Effector CD8-positive, alpha-beta T cell (primary cell): ENCODE data around the gene TMEM200B.
"Not testable (repeated sequence)": the region's sequence is repeated elsewhere in the genome, so short reads cannot be mapped to it uniquely, and the experiment has no call there.

Experiments used
- DNase-seq: peaks from one replicate; lab custom pipeline; 2025; lab: John Stamatoyannopoulos, UW

The TMEM200B gene

DNA sequence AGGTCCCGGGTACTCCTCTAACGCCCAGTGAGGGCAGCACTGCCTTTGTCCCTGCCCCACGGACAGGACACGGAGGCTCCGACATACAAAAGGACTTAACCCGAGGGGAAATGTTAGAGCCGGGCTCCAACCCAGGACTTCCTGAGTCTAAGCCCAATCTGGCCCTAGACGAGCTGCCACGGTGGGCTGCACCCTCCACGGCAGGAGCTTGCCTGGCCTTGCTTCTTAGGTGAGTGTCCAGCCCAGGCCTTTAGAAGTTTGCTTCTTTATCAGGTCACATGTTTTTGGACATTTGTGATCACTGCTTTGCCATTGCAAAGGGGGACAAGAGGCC, 11.0 kb upstream of the TMEM200B start:
- no peak for DNase-seq

DNA sequence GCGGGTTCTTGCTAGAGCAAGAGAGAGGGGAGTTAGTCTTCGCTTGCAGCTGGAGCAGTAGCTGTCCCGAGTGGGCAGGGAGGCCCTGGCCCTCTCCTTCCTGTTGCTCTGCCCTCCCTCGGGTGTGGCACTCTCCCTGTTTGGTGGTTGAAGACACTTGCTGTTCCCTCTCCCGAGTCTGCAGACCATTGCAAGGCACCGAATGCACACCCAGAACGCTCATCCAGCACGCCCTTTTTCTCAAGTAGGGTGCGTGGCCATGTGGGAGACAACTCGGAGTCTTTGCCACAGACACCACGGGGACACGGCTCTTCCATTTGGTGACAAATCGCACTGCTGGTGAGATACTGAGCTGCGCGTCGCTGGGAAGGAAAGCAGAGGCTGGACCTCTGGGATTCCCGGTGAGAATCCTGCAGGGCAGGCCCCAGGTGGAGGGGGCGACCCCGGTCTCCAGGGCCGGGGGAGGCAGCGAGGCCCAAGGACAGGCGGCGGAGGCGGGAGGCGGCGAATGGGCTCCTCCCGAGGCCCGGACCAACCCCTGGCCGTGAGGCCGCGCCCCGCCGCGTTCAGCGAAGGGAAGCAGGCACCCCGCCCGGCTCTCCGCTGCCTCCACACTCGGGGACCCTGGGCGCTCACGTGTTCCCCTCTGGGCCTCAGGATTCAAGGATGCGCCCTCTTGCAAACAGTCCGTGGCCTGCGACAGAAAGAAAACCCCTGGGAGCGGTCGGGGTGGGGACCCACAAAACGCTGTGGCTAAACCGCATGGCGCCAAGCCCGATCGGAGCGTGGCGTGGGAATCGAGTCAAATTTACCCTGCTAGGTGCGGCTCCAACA, 10.4 kb upstream of the TMEM200B start:
- DNase-seq: no peak

DNA sequence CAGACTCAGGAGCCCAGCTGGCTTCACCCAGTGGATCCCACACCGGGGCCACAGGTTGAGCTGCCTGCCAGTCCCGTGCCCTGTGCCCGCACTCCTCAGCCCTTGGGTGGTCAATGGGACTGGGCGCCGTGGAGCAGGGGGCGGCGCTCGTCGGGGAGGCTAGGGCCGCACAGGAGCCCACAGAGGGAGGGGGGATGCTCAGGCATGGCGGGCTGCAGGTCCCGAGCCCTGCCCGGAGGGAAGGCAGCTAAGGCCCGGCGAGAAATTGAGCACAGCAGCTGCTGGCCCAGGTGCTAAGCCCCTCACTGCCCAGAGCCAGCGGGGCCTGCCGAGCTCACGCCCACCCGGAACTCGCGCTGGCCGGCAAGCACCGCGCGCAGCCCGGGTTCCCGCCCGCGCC, 7.4 kb upstream of the TMEM200B start:
- DNase-seq: not testable (repeated sequence)

DNA sequence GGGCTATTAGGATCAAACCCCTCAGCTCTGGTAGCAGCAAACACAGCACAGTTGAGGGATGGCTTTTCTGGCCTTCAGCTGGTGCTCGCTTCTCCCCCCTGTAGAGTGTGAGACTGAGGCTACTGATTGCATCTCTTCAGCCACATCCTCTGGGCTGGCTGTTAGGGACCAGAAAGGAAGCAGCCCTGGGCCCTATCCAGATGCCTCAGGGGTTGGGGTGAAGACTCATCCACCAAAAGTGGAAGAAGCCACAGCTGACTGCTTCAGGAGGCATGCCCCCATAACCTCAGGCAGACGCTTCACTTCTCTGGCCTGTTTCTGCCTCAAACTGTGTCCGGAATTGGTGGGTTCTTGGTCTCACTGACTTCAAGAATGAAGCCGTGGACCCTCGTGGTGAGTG, 6.2 kb upstream of the TMEM200B start:
- no peak for DNase-seq

DNA sequence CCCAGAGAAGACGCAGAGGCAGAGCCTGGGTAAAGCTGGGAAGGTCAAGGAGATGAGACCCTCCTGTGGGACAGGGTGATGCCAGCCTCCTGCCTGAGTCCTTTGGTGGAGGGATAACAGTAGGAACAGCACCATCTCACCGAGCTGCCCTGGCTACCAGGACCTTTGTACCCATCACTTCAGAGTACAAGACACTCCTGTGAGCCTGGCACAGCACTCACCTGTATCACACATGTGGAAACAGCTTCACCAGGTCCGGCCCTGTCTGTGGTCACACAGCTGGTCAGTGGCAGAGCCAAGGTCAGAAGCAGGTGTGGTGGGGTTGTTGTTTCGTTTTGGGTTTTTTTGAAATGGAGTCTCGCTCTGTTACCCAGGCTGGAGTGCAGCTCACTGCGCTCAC, 5.0 kb upstream of the TMEM200B start:
- DNase-seq: no peak

DNA sequence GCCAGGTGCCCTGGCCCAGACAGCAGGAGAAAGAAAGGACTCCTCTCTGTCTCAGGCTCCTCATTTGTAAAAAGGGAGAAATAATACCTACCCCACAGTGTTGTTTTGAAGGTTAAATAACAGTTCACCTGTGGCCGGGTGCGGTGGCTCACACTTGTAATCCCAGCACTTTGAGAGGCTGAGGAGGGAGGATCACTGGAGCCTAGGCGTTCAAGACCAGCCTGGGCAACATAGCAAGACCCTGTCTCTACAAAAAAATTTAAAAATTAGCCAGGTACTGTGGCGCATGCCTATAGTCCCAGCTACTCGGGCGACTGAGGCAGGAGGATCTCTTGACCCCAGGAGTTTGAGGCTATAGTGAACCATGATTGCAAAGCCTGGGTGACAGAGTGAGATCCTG, 2.5 kb upstream of the TMEM200B start:
- no peak for DNase-seq

DNA sequence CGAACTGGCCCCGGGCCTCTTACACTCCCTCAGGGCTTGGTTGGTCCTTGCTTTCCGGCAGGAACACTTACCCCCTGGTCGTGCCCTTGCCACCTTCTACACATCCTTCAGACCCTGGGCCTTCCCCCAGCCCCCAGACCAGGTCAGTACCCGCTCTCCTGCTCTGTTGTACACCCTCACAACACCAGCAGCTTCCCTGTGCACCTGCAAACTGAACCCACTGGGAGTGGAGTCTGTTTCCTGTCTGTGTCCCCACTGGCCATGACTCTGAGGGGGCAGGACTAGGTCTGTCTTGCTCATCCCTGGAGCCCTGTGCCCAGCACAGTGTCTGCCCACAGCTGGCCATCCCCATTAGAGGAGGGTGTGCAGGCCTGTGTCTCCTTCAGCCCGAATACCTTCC, 2.1 kb upstream of the TMEM200B start:
- DNase-seq: no peak

DNA sequence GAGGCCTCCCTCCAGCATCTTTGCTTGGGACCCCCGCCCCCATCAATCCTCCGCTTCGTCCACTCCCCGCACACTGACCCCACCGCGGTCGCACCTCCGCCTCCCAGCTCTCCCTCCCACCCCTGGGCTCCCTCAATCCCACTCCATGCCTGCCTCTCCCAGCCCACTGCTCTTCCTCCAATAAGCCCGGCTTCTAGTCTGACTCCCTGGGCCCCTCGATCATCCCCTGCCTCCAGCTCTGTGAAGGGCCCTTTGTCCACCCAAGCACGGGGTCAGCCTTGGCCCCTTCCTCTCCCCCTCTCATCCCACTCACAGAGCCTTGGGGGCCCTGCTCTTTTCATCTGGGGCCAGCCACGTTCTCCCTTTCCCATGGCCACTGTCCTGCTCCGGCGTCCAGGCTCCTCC, 1.5 kb upstream of the TMEM200B start:
- DNase-seq: no peak

DNA sequence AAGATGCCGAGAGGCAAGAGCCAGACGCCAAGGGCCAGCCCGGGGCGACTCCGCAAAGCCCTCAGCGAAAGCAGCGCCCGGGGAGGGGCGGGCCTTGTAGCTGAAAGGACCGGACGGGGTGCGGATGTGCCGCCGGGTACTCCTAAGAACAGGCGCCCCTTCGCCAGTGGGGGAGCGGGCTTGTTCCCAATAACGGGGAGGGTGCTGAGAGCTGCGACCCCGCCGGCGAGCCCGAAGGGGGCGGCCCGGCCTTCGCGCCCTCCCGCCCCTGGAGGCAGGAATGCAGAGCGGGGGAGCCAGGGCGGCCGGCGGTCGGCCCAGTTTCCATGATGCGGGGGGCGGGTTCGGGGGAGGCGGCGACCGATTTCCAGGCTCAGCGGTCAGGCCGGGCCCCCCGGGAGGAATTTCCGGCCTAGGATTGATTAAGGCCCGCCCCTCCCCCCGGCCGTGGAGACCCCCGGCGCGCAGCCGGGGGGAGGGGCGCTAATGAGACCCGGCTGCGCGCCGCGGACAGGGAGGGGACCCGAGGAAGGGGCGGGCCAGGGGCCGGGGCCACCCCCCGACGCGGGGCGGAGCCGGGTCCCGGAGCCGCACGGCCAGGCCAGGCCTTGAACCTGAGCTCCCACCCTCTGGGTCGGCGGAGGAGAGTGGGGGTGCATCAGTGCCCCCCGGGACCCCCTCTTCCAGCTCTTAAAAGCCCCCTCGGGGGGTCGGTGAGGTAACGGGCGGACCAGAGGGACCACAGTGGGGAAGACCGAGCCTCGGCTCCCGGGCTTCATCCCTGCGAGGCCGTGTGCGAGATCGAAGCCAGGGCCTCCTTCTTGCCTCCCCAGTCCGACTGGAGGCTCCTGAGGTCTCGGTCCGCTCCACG, 898 bp upstream of the TMEM200B start:
- DNase-seq: peak; percentile 29

DNA sequence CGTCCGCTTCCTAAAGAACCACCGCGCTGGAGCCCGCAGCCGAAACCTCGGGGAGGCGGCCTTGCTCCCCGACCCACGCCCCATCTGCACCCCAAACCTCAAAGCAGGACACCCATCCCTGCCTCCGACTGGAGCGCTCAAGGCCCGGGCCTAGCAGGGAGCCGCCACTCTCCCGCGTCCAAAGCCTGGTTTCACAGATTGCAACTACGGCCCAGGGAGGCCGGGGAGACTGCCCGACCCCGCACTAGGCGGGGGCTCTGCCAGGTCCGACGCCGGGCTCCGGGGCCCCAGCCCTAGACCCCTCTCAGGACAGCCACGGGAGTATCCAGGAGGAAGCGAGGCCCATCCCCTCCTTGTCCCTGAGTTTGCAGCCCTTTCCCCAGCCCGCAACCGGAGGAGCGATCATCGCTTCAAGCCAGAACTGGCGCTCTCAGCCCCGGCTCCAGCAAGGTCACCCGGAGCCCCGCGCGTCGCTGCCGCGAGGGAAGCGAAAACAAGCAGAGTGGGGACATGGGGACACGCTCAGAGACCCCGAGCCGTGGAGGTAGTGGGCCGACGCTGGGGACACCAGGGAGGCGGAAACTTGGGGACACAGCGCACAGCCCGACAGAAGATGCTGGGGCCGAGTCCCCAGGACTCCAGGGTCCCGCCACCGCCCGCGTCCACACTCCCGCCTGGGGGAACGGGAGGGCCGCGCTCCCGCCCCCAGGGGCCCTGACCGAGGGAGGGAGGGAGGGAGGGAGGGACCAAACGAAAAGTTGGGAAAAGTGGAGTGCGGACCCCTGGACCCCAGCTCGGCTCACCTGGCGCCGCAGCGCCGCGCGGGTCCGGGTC, 433 bp downstream of the TMEM200B start:
- DNase-seq: no peak

DNA sequence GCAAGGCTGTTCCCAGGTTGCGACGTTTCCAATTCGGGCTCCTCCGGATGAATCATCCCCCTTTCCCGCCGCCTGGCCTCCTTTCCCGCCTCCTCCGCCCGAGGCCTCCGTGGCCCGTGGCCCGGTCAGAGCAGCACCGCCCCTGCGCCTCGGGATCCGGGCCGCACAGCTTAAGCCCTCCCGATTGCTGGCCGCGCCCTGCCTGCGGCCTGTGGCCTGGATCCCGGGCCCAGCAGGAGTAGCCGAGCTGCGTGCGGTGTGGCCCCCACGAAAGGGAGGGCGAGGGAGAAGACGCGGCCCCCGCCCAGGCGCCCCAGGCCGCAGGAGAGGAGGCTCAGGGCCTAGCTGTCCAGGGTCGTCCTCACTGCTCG, 1.0 kb downstream of the TMEM200B start:
- DNase-seq: no peak

DNA sequence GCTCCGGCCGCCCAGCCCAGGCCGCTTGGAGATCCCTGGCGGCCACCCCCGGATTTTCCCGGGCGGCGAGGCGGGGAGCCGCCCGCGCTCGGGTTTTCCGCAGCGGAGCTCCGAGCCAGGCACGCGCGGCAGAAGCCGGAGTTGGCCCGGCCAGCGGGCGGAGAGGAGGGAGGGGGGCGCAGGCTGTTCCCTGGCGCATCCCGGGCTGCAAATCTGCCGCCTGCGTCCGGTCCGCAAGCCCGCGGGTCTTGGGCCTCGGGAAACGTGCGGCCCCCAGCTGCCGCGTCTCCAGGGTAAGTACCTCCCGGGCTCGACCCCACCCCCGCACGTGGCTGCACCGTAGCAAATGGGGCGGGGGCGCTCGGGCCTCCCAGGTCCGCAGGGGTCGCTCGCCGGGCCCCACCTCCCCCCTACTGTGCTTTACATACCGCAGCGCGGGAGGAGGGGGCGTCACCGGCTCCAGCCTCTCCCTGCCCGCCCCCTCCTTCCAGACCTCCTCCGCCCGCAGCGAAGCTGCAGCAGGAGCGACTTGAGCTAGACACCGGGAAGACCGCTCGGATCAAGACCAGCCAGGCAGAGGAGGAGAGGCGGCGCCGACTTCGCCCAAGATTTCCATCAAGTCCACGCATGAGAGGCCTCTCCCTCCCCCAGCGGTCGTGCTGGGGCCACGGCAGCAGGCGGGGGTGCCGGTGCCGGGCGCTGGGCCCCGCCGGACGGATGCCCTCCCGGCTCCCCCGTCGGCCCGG, 1.6 kb downstream of the TMEM200B start:
- DNase-seq: no peak

DNA sequence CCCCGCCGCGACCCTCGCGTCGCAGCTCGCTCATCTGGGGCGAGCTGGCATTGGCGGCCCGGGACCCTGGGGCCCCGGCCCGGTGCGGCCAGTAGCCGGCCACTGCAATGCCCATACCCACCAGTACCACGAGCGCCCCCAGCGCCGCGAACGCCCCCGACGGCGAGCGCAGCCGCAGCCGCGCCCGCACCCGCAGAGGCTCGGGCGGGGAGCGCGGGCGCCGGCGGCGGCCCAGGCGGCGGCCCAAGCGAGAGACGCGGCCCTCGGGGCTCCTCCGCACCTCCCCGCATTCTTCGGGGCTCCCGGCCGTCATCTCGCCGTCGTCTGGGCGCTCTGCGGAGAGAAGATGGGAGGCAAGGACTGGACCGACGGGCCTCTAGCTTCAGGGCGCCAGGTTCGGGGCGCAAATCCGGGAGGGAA, 2.2 kb downstream of the TMEM200B start:
- DNase-seq: no peak

DNA sequence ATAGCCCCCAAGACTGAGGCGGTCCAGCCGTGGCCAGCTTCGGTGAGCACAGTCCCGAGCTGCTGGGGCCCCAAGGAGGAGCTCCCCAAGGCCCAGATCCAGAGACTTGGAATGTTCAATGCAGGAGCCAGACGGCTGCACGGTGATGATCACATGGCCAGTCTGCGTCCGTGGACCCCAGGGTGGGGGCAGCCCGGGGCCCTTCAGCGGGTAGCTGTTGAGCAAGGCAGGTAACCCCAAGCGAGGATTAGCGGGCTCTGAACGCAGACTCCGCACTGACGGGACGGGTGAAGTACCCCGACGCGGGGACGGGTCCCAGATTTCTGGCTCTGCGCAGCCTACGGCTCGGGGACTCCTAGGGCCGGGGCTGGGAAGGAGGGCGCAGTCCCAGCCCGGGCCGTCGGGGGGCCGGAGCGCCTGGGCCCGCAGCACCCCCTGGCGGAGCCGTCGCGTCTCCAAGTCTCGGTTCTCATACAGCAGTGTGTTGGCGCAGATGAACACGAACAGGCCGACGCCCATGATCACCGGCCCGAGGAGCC, 2.7 kb downstream of the TMEM200B start:
- DNase-seq: peak; percentile 36

DNA sequence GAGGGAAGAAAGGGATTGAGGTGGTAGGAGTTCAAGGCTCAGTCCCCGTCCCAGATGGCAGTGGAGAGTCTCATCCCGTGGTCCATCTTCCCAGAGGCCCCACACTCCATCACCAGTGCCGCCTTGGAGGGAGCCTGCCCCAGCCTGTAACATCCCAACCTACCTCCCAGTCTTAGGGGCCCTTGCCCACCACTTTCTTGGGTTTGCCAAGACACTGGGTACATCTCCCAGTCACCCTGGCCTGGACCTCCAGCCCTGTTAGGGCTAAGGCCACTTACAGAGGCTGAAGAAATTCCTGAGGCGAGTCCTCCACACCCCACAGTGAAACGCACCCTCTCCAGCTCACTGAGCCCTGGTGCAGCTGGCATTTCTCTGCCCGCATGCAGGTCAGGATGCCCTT, 3.3 kb downstream of the TMEM200B start:
- no peak for DNase-seq

DNA sequence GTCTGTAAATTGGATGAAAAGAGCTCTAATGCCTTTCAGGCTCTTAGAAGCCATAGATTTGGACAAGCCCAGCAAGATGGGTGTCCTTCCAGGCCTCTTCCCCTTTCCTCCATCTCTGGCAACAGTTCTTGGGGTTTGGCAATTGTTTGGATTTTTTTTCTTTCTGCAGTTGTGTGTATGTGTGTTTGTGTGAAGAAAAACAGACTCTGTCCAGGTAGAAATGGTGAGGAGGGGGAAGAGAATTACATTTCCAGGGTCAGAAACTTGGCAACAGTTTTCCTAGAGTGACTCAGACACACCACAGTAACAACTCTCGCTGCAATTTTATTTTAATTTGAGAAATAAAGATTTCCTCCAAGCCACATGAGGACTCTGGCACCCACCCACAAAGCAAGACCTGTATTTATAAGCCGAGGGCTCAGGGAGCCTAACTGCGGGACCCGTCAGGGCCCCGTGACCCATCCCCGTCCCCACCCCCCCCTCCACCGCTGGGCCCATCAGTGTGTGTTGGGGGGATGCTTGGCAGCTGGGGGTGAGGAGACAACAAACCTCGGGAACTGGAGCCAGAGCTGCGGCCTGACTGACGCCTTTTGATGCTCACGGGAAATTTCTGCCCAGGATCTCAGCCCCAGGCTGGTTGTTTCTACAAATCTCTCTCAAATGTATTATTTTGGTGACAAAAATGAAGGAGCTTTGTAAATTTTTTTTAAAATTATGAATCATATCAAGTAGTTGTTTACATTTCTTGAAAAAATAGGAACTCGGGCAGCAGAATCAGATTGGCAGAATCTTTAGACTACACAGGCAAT, 4.4 kb downstream of the TMEM200B start:
- no peak for DNase-seq

DNA sequence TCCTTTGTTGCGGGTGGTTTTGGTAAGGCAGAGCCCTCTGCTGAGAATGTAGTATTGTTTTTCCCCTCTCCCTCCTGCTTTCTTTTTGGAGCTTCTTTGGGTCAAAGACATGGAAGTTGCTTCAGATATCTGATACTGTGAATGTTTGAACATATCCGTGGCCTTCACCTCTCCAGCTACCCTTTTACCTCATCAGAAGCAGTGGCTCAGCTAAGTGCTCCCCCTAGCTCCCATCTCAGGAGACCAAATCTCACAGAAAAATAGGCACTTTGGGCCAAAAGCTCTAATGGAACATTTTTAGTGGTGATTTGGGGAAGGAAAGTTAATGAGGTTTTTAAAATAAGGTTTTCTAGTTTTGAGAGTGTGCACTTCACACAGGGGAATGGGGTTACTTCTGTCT, 6.3 kb downstream of the TMEM200B start:
- no peak for DNase-seq

DNA sequence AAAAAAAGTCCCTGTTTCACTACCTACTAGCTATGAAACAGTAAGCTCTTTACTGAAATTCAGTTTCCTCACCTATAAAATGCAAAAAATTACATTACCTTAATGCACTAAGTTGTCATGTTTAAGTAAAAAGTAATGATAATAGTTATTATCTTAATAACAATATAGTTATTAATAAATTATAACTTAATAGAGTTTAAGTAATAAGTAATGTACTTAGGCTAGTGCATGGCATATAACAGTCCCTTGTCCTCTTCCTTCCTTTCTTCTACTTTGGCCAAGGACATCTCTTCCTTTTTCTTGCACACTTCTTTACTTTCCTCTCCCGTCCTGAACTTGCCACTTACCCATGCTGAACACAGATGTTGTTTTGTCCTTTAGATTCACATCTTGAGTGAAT, 9.0 kb downstream of the TMEM200B start:
- DNase-seq: no peak

DNA sequence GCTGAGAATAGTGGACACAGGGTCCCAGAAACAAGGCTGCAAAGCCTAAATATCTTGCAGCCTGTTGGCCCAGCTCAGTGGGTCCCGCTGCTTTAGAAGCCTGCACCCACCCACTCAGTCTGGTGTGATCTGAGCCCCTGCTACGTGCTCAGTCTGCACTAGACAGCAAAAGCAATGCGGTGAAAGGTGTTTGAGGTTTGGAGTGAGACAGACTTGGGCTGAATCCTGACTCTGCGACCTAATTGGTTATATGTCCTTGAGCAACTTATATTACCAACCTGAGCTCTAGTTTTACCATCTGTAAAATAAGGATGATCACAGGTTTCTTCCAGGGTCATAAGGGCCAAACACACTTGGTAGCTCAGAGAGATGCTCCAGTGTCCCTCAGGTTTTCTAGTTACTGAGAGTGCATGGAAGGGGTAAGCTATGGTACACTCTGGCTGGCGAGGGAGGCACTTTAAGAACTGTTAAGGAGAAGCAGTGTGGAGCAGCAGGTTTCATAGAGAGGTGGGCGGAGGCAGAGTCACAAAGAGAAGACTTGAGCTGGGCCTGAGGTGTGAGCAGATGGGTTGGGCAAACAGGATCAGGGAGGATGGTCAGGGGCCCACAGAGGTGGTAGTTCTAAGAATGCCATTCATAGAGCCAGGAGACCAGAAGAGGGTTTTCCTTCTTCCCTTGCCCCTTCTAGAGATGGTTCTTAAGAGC, 10.1 kb downstream of the TMEM200B start:
- no peak for DNase-seq
